HT1080 (cell line): ENCODE data around the gene CRADD. TPM values are rescaled to one million over a fixed set of nuclear protein-coding genes. Genes with fewer than 3 reads are reported as not detected.
A peak's percentile ranks its signal among the peaks of the same experiment; 100 is the strongest.

Experiments used
- DNase-seq: peaks from one replicate; pipeline ENCODE4 v3.0.0-alpha.2; 2015; ENCODE audit warnings: low read depth
- total RNA-seq: library from RNA; depleted of rRNA; stranded (reverse); fragments of >200 nt; shearing (Covaris generic); gene quantifications from 2 replicates; pipeline ENCODE4 v1.2.3, GENCODE V29; 2014

CRADD gene
- total RNA-seq, 1 experiment from 2014 or later, result 21.4 TPM

DNA sequence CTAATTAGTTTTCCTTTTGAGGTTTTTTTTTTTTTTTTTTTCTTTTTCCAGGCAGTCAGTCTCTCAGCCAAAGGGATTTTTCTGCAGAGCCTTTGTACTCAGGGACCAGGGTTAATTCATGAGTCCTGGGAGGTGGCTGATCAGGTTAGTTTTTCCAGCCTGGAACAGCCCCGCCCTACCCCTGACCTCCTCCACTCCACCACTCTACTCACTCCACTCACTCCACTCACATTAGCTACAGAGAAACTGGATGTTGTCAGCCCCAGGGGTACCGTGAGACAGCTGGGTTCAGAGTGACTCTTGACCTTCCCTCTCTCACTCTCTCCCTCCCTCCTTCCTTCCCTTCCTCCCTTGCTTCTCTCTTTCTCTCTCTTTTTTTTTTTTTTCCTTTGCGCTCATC lies 161.0 kb downstream of the CRADD start:
- no peak for DNase-seq

GRCh38 chr12:93839064-93839463 lies 161.9 kb downstream of the CRADD start:
- peak; percentile 25 for DNase-seq

GRCh38 chr12:93841671-93842070 lies 164.5 kb downstream of the CRADD start:
- no peak for DNase-seq

- no peak for DNase-seq
These were observed 167.1 kb downstream of the CRADD start for GRCh38 chr12:93844164-93844784.

- DNase-seq, result no peak
These were observed 169.9 kb downstream of the CRADD start for GRCh38 chr12:93846936-93847516.

- DNase-seq, result no peak
These were observed 170.6 kb downstream of the CRADD start for GRCh38 chr12:93847517-93848474.

DNA sequence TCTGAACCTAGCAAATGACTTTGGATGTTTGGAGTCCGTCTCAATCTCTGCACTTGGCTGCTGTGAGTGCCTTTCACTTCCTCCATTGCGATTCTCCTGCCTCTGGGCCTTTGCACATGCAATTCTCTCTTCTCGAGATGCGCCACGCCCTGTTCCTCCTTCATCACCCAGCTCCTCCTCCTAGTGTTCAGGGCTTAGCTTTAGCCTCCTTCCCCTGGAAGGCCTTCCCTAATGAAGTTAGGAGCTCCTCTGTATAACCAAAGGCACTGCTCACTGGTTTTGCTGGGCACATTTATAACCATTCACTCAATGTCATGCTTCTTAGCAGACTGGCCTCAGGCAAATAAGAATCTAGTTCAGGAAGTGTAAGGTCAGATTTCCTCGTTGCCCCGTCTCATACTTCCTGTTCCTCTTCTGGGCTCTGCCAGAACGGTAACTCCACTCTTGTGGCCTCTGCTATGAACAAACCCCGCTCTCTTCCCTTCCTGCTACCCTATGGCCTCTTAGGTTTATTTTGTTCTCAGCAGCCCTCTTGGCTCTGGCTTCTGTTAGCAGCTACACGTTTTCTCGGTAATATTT lies 171.4 kb downstream of the CRADD start:
- no peak for DNase-seq

- DNase-seq, result no peak
These were observed 172.8 kb downstream of the CRADD start for GRCh38 chr12:93849946-93850345.

GRCh38 chr12:93850481-93851256 lies 173.5 kb downstream of the CRADD start:
- DNase-seq, result no peak

- no peak for DNase-seq
These were observed 174.1 kb downstream of the CRADD start for GRCh38 chr12:93851257-93851671.

DNA sequence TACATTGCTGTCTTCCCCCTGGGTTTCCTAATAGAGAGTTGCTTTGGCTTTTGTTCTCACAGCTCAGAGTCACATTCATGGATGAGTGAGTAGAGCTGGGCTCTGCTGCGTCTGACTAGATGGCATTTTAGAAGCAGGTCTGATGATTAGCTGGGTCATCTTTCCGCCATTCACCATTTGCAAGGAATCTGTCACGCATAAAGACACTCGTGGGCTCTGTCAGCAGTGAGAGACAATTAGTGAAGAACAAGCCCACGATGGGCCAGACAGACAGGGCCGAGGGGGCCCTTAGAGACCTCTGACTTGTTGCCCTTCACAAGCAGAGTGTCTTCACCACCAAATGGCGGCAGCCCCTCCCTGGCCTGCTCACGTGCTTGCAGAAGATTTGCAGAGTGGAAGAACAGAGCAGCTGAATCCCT lies 175.0 kb downstream of the CRADD start:
- no peak for DNase-seq

DNA sequence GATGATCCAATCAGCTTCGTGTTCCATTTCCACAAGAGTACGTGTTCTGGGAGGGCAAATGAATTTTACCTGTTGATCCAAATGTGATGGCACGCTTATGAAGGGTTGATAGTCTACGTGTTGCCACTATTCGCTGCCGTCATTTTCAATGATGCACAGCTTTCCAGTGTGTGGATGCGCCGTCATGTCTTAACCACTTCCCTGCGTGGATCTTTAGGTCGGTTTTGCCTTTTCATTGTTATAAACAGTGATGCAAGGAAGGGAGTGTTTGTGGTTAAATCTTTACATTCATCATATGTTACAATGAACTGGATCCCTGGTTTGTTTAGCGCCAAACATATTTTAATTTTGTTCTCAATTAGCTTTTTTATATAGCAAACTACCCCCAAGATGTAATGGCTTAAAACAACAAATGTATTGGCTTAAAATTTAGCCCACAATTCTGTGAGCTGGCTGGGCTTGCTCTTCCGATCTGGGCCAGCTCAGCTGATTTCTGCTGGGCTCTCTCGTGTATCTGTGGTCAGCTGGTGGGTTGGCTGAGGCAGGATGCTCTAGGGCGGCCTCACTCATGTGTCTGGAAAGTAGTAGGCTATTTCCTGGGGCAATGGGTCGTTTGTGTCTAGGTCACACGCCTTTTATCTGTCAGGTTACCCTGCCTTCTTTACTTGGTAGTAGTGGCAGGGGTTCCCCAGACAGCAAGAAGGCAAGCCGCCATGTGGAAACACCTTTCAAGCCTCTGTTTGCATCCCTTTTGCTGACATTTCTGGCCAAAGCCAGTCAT lies 176.7 kb downstream of the CRADD start:
- no peak for DNase-seq

- DNase-seq, result no peak
These were observed 178.1 kb downstream of the CRADD start for GRCh38 chr12:93855261-93855660.

DNA sequence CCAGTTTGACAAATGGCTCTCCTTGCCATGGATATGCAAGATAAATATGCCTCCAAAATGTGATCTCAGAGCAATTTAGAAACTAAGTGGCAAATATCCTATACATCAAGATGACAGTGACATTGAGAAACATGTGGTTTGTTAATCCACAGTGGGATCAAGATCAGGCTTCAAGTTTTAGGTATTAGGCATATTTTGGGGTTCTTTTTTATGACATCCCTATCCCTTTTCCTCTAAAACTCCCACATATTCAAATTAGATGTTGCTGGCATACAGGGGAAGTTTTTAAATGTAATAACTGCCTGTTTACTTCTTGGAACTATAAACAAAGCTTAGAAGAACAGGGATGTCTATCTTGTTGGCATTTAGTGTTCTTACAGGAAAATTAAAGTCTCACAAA lies 179.4 kb downstream of the CRADD start:
- DNase-seq, result no peak

DNA sequence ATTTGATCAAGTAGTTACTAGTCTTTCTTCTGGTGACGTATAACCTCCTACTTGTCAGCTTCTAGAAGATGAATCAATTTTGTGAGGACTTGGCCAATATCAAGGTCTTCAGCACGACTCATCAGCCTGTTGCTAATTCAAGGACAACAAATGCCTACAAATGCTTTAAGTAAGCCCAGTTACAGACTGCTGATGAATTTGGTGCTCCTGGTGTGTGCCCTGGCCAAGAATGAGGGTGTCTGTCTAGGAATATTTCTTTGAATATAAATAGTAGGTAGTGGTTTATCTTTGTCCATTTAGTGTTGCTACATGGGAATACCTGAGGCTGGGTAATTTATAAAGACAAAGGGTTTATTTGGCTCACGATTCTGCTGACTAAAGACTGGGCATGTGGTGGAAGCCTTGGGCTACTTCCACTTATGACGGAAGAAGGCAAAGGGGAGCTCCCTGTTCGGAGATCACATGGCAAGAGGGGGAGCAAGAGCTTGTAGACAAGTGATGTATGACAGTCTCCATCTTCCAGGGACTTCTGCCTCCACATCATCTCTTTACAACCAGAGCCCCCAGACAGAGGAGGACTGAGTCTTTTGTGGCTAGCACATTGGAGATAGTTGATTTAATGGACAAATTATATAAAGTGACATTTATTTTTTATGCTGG lies 180.2 kb downstream of the CRADD start:
- DNase-seq, result peak; percentile 20

DNA sequence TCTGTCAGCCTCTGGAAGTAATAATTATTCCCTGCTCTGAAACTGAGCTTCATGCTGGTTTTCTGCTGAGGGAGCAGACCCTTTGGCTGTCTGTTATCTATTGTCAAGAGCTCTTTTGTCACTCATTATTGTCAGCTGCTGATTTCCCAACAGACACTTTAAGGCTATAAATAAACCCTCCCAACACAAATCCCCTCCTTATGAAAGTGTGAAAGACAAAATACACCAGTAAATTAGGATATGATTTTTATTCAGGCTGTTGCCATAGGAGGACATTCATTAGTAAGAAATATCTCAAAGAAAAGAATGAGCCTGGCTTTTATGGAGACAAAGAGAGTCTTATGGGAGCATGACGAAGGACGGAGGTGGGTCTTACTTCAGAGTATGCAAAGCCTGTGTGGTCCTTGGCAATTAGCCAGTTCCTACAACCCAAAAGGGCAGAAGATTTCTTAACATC lies 180.8 kb downstream of the CRADD start:
- no peak for DNase-seq

- DNase-seq, result peak; percentile 21
These were observed 183.6 kb downstream of the CRADD start for GRCh38 chr12:93860668-93861373.

DNA sequence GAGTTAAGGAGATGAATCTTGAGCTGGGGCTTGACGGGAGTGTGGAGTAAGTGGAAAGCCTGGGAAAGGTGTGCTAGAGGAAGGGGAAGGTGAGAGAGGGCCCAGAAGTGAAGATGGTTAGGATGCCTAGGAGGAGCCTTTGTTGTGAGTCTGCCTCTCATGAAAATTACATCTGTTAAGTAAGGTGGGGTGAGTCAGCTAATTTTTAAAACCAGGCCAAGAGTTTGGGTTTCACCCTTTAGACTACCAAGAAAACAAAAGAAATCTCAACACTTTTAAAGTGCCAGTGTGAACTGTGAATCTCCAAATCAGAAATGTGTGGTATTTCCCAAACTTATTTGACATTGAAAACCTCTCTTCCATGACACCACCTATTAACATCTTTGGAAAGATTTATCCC lies 185.2 kb downstream of the CRADD start:
- DNase-seq, result no peak

DNA sequence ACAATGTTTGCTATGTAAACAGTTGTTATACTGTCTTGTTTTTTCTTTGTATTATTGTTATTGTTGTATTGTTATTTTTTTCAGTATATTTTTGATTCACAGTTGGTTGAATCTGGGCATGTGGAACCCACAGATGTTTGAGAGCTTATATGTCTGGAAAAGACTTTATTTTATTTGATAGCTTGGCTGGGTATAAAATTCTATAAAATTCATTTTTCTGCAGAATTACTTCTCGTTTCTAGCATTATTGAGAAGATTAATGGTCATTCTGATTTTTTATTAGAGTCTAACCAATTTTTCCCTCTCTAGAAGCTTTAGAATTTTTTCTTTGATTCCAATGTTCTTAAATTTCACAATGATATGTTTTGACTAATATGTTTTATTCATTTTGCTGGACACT lies 188.6 kb downstream of the CRADD start:
- DNase-seq, result no peak
